ENCODE data around the gene TMC8.

DNA sequence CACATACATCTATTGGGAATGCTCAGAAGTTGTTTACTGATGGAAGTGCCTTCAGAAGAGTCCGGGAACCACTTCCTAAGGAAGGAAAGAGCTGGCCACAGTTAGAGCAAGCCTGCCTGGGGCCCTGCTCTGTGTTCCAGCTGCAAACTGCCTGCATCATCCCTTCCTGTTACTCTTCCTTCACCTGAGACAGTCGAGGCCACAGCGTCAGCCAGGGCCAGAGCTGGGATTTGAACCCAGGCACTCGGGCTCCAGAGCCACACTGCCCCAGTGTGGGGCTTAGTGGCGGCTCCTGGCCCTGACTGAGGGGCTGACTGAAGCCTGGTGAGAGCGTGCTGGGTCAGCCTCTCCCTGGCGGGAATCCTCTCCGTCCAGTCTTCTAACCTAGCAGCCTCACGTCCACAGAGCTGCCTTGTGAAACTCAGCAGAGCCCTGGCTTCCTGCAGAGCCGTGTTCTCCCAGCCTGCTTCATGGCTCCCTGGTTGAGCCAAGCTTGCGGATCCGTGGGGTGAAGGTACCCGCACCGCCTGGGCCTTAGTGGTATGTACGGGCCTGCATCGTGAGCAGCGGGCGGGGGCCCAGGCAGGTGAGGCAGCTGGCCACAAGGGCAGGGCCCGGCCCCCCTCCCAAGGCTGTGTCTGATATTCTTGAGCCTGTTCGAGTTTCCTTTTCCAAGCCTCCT lies 11.0 kb downstream of the TMC8 start:
- TF ChIP-seq CTCF (conservative IDR thresholded peaks at IDR 0.05; ENCODE audit: low read length) (no peak), EZH2phosphoT487 (IDR thresholded peaks at IDR 0.05; ENCODE audit: borderline replicate concordance) (no peak)

Measured in Loucy (cell line).